H1 (cell line): Measurements from ENCODE around the gene RTKN2. TPM values are rescaled to one million over a fixed set of nuclear protein-coding genes. Genes with fewer than 3 reads are reported as not detected.

Source experiments
- CTCF ChIA-PET: fragments of 300-600 bp; sonication (Branson Sonifier 250); formaldehyde crosslinking; loops from one replicate; lab custom pipeline; 2021; ENCODE audit not compliant: partially characterized antibody; lab: Charles Lee
- POLR2A ChIA-PET: fragments of 300-600 bp; sonication (Branson Sonifier 250); formaldehyde crosslinking; loops from one replicate; lab custom pipeline; 2021; ENCODE audit warnings: inconsistent platforms; ENCODE audit not compliant: partially characterized antibody; lab: Charles Lee
- DNase-seq, 2 experiments: peaks; one replicate each; pipeline versions ENCODE4 v3.0.0 to v3.0.0-alpha.2; 2010 to 2022; ENCODE audit warnings: low spot score in 2 of 2, low read depth in 1 of 2, mixed read lengths in 1 of 2
- FAIRE-seq: peaks from 2 replicates; lab custom pipeline; 2011; peaks lifted over from hg19 to GRCh38; lab: Jason Lieb, UNC
- H2AFZ ChIP-seq: 2 replicates; pipeline ENCODE4 v1.8.1; 2012; ENCODE audit warnings: low read length, inconsistent platforms
- H2AK5ac ChIP-seq: 2 replicates; pipeline ENCODE4 v1.6.1; 2013; ENCODE audit warnings: low read depth, low read length
- H2BK120ac ChIP-seq: replicated peaks from 2 replicates; pipeline ENCODE3; 2013; ENCODE audit warnings: low read depth, low read length, inconsistent platforms
- H2BK12ac ChIP-seq: 2 replicates; pipeline ENCODE4 v1.6.1; 2013; ENCODE audit warnings: low read depth, low read length
- H2BK15ac ChIP-seq: 2 replicates; pipeline ENCODE4 v1.6.1; 2013; ENCODE audit warnings: low read length
- H2BK20ac ChIP-seq: 2 replicates; pipeline ENCODE4 v1.6.1; 2013; ENCODE audit warnings: low read length
- H2BK5ac ChIP-seq: 2 replicates; pipeline ENCODE4 v1.6.1; 2013; ENCODE audit warnings: low read depth, low read length
- H3K14ac ChIP-seq: 2 replicates; pipeline ENCODE4 v1.6.1; 2013; ENCODE audit warnings: inconsistent platforms; ENCODE audit not compliant: insufficient read length
- H3K18ac ChIP-seq: 2 replicates; pipeline ENCODE4 v1.6.1; 2013; ENCODE audit warnings: low read length; ENCODE audit errors: extremely low read depth
- H3K23ac ChIP-seq: 2 replicates; pipeline ENCODE4 v1.6.1; 2013; ENCODE audit warnings: inconsistent platforms; ENCODE audit not compliant: insufficient read length
- H3K23me2 ChIP-seq: 2 replicates; pipeline ENCODE4 v1.6.1; 2013; ENCODE audit warnings: low read depth, low read length
- H3K27ac ChIP-seq: 2 replicates; pipeline ENCODE4 v1.6.1; 2011; ENCODE audit warnings: low read depth, low read length, inconsistent platforms
- H3K27me3 ChIP-seq, 4 experiments: replicated peaks in 1 of 4; 1 replicate in 1 of 4; 2 replicates in 3 of 4; pipeline versions ENCODE4 v1.6.1 to v1.8.1; 2011 to 2013; ENCODE audit warnings: low read length in 3 of 4, mild to moderate bottlenecking in 3 of 4, inconsistent platforms in 2 of 4, mixed read lengths in 2 of 4, moderate library complexity in 1 of 4; ENCODE audit not compliant: control insufficient read depth in 3 of 4, insufficient read depth in 3 of 4; ENCODE audit errors: extremely low read depth in 1 of 4
- H3K36me3 ChIP-seq, 4 experiments: 2 replicates each; pipeline versions ENCODE4 v1.6.1 to v1.8.1; 2011 to 2013; ENCODE audit warnings: mild to moderate bottlenecking in 4 of 4, low read length in 3 of 4, moderate library complexity in 2 of 4, control low read depth in 1 of 4, inconsistent platforms in 1 of 4; ENCODE audit not compliant: insufficient read depth in 4 of 4, control insufficient read depth in 2 of 4
- H3K4ac ChIP-seq: replicated peaks from 2 replicates; pipeline ENCODE3; 2013; ENCODE audit warnings: low read length, low read depth, mixed read lengths, inconsistent platforms; ENCODE audit not compliant: insufficient read length
- H3K4me1 ChIP-seq, 4 experiments: replicated peaks in 1 of 4; 1 replicate in 1 of 4; 2 replicates in 3 of 4; pipeline versions ENCODE4 v1.6.1 to v1.8.1; 2011 to 2013; ENCODE audit warnings: low read length in 3 of 4, inconsistent platforms in 2 of 4, mixed read lengths in 1 of 4; ENCODE audit not compliant: insufficient read depth in 4 of 4, control insufficient read depth in 3 of 4
- H3K4me2 ChIP-seq, 2 experiments: 2 replicates each; pipeline versions ENCODE4 v1.6.1 to v1.8.1; 2011 to 2013; ENCODE audit warnings: low read depth in 2 of 2, low read length in 2 of 2, control low read depth in 1 of 2, inconsistent platforms in 1 of 2, mild to moderate bottlenecking in 1 of 2; ENCODE audit not compliant: insufficient read depth in 1 of 2
- H3K4me3 ChIP-seq, 4 experiments: fragments of 200-600, 300-600 bp in 1 of 4; sonication (generic), shearing (Covaris generic), sonication (Bioruptor Twin) in 1 of 4; 2 replicates each; pipeline versions ENCODE4 v1.5.1 to v1.8.1; 2011 to 2016; ENCODE audit warnings: low read length in 4 of 4, low read depth in 3 of 4, control low read depth in 2 of 4, inconsistent platforms in 2 of 4, mild to moderate bottlenecking in 2 of 4, mixed read lengths in 1 of 4, moderate library complexity in 1 of 4; ENCODE audit not compliant: insufficient read depth in 2 of 4; ENCODE audit errors: extremely low read depth in 1 of 4
- H3K56ac ChIP-seq: replicated peaks from 2 replicates; pipeline ENCODE3; 2013; ENCODE audit warnings: low read depth, mild to moderate bottlenecking, mixed read lengths, low read length, inconsistent platforms; ENCODE audit not compliant: insufficient read length
- H3K79me1 ChIP-seq: 2 replicates; pipeline ENCODE4 v1.6.1; 2013; ENCODE audit warnings: low read depth, low read length, control low read depth
- H3K79me2 ChIP-seq, 2 experiments: 2 replicates each; pipeline versions ENCODE4 v1.6.1 to v1.8.1; 2012 to 2013; ENCODE audit warnings: low read length in 2 of 2, mild to moderate bottlenecking in 2 of 2, inconsistent platforms in 1 of 2; ENCODE audit not compliant: insufficient read depth in 2 of 2, control insufficient read depth in 1 of 2
- H3K9ac ChIP-seq, 4 experiments: replicated peaks in 1 of 4; 1 replicate in 1 of 4; 2 replicates in 3 of 4; pipeline versions ENCODE4 v1.6.1 to v1.8.1; 2011 to 2013; ENCODE audit warnings: low read depth in 3 of 4, low read length in 3 of 4, control low read depth in 2 of 4, mild to moderate bottlenecking in 2 of 4, moderate library complexity in 2 of 4, inconsistent platforms in 1 of 4; ENCODE audit errors: extremely low read depth in 1 of 4
- H3K9me3 ChIP-seq, 2 experiments: 2 replicates each; pipeline versions ENCODE4 v1.6.1 to v1.8.1; 2012 to 2013; ENCODE audit warnings: mild to moderate bottlenecking in 2 of 2, moderate library complexity in 2 of 2, control low read depth in 1 of 2, inconsistent platforms in 1 of 2, low read depth in 1 of 2, low read length in 1 of 2, mixed read lengths in 1 of 2; ENCODE audit not compliant: insufficient read depth in 2 of 2
- H4K20me1 ChIP-seq, 2 experiments: replicated peaks in 1 of 2; 2 replicates each; pipeline versions ENCODE3 to v1.8.1; 2011 to 2013; ENCODE audit warnings: inconsistent platforms in 2 of 2, low read length in 2 of 2, mild to moderate bottlenecking in 1 of 2; ENCODE audit not compliant: insufficient read depth in 2 of 2, control insufficient read depth in 1 of 2
- H4K5ac ChIP-seq: 2 replicates; pipeline ENCODE4 v1.6.1; 2013; ENCODE audit warnings: low read length, low read depth, mixed read lengths, inconsistent platforms; ENCODE audit not compliant: insufficient read length
- H4K8ac ChIP-seq: 2 replicates; pipeline ENCODE4 v1.8.0; 2013; ENCODE audit warnings: mild to moderate bottlenecking, moderate library complexity, low read length, inconsistent platforms; ENCODE audit not compliant: insufficient read depth; ENCODE audit errors: extremely low read depth
- H4K91ac ChIP-seq: replicated peaks from 2 replicates; pipeline ENCODE3; 2013; ENCODE audit warnings: low read length, mixed read lengths, inconsistent platforms; ENCODE audit not compliant: insufficient read length
- polyA plus RNA-seq, 7 experiments: library from polyadenylated mRNA; depleted of rRNA in 3 of 7; stranded (reverse) in 5 of 7; unstranded in 2 of 7; fragments of >200 nt in 5 of 7; fragments of 200-250 nt in 2 of 7; gene quantifications; 1 replicate in 5 of 7; 2 replicates in 1 of 7; 4 replicates in 1 of 7; pipeline versions ENCODE4 v1.2.1 to v1.2.3, GENCODE V29; 2011 to 2013; ENCODE audit warnings: missing spikeins in 2 of 7, mixed read lengths in 2 of 7
- total RNA-seq: library from RNA; stranded (reverse); fragmentation: NEBNext Ultra II Directional; extraction: Animal tissue kit (Norgen Biotek cat#: 25700); gene quantifications from 2 replicates; pipeline ENCODE4 v1.2.1, GENCODE V29; 2021
- TF ChIP-seq, protein P1 (sequence below): fragments of 300-600 bp; sonication (generic); IDR thresholded peaks from 2 replicates; pipeline ENCODE4 v1.7.1; 2012; ENCODE audit warnings: low read length, moderate library complexity, mild to moderate bottlenecking, inconsistent platforms; ENCODE audit not compliant: insufficient replicate concordance

RTKN2 gene
- total and polyA plus RNA-seq, 2 of the 8 experiments (the other 6 are each of a cell fraction or from before 2014, with no cell fraction given): 5.1 to 24.6 TPM

DNA sequence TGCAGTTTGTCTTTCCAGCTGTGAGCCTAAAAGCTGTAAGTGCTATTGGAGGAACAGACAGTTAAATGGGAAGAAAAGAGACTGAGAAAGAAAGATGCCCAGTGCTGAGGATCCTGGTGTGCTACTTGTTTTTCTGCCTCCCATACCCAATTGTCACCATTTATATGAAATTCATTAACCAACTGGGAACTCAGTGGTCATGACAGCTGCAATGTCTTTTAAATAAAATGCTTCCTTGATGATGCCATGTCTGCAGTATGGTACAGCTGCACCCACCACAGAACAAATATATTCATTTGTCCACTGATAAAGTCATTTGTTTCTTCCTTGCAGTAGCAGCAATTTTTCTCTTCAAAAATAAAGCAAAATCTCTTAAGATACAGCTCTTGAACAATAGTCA lies 15.6 kb upstream of the RTKN2 start:
- POLR2A ChIA-PET: no interaction called here
- TF ChIP-seq, protein P1, sequence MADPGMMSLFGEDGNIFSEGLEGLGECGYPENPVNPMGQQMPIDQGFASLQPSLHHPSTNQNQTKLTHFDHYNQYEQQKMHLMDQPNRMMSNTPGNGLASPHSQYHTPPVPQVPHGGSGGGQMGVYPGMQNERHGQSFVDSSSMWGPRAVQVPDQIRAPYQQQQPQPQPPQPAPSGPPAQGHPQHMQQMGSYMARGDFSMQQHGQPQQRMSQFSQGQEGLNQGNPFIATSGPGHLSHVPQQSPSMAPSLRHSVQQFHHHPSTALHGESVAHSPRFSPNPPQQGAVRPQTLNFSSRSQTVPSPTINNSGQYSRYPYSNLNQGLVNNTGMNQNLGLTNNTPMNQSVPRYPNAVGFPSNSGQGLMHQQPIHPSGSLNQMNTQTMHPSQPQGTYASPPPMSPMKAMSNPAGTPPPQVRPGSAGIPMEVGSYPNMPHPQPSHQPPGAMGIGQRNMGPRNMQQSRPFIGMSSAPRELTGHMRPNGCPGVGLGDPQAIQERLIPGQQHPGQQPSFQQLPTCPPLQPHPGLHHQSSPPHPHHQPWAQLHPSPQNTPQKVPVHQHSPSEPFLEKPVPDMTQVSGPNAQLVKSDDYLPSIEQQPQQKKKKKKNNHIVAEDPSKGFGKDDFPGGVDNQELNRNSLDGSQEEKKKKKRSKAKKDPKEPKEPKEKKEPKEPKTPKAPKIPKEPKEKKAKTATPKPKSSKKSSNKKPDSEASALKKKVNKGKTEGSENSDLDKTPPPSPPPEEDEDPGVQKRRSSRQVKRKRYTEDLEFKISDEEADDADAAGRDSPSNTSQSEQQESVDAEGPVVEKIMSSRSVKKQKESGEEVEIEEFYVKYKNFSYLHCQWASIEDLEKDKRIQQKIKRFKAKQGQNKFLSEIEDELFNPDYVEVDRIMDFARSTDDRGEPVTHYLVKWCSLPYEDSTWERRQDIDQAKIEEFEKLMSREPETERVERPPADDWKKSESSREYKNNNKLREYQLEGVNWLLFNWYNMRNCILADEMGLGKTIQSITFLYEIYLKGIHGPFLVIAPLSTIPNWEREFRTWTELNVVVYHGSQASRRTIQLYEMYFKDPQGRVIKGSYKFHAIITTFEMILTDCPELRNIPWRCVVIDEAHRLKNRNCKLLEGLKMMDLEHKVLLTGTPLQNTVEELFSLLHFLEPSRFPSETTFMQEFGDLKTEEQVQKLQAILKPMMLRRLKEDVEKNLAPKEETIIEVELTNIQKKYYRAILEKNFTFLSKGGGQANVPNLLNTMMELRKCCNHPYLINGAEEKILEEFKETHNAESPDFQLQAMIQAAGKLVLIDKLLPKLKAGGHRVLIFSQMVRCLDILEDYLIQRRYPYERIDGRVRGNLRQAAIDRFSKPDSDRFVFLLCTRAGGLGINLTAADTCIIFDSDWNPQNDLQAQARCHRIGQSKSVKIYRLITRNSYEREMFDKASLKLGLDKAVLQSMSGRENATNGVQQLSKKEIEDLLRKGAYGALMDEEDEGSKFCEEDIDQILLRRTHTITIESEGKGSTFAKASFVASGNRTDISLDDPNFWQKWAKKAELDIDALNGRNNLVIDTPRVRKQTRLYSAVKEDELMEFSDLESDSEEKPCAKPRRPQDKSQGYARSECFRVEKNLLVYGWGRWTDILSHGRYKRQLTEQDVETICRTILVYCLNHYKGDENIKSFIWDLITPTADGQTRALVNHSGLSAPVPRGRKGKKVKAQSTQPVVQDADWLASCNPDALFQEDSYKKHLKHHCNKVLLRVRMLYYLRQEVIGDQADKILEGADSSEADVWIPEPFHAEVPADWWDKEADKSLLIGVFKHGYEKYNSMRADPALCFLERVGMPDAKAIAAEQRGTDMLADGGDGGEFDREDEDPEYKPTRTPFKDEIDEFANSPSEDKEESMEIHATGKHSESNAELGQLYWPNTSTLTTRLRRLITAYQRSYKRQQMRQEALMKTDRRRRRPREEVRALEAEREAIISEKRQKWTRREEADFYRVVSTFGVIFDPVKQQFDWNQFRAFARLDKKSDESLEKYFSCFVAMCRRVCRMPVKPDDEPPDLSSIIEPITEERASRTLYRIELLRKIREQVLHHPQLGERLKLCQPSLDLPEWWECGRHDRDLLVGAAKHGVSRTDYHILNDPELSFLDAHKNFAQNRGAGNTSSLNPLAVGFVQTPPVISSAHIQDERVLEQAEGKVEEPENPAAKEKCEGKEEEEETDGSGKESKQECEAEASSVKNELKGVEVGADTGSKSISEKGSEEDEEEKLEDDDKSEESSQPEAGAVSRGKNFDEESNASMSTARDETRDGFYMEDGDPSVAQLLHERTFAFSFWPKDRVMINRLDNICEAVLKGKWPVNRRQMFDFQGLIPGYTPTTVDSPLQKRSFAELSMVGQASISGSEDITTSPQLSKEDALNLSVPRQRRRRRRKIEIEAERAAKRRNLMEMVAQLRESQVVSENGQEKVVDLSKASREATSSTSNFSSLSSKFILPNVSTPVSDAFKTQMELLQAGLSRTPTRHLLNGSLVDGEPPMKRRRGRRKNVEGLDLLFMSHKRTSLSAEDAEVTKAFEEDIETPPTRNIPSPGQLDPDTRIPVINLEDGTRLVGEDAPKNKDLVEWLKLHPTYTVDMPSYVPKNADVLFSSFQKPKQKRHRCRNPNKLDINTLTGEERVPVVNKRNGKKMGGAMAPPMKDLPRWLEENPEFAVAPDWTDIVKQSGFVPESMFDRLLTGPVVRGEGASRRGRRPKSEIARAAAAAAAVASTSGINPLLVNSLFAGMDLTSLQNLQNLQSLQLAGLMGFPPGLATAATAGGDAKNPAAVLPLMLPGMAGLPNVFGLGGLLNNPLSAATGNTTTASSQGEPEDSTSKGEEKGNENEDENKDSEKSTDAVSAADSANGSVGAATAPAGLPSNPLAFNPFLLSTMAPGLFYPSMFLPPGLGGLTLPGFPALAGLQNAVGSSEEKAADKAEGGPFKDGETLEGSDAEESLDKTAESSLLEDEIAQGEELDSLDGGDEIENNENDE: no peak

More for the DNA sequence above, 15.6 kb upstream of the RTKN2 start:
- no peaks in the 10 kb centered on the region for H3K79me1 ChIP-seq
- H4K91ac ChIP-seq: no peak overlapping the region
- no peak overlapping the region for H2AK5ac ChIP-seq
- H3K18ac ChIP-seq: no peak overlapping the region
- H3K27me3 ChIP-seq: no peaks in the 10 kb centered on the region
- no peak overlapping the region for H2BK120ac ChIP-seq
- no peak overlapping the region for H4K5ac ChIP-seq
- no peak overlapping the region for H2BK5ac ChIP-seq
- no peak overlapping the region for H2BK20ac ChIP-seq
- H2AFZ ChIP-seq: no peak overlapping the region
- no peaks in the 10 kb centered on the region for H3K4me1 ChIP-seq
- no peak overlapping the region for H3K27ac ChIP-seq
- no peaks in the 10 kb centered on the region for H4K20me1 ChIP-seq
- no peak overlapping the region for H3K23ac ChIP-seq
- DNase-seq (no peak), FAIRE-seq (no peak)
- H3K4me3 ChIP-seq: no peak overlapping the region
- H3K56ac ChIP-seq: no peak overlapping the region
- H3K9ac ChIP-seq: no peak overlapping the region
- no peak overlapping the region for H3K14ac ChIP-seq
- H3K4ac ChIP-seq: no peak overlapping the region
- no peaks in the 10 kb centered on the region for H3K79me2 ChIP-seq
- H3K36me3 ChIP-seq: no peaks in the 10 kb centered on the region
- H2BK15ac ChIP-seq: no peak overlapping the region
- no peak overlapping the region for H2BK12ac ChIP-seq
- H4K8ac ChIP-seq: no peak overlapping the region
- CTCF ChIA-PET: no interaction called here
- no peaks in the 10 kb centered on the region for H3K23me2 ChIP-seq
- H3K9me3 ChIP-seq: no peaks in the 10 kb centered on the region; a peak in 1 of 4 replicates
- no peak overlapping the region for H3K4me2 ChIP-seq
